Uterus (tissue), 2 donors: ENCODE results near the gene UCKL1.

Source experiments
- POLR2A ChIP-seq, 2 donors: fragments of 450-650 bp; IDR thresholded peaks; one replicate each; pipeline ENCODE4 v1.6.1; 2016; ENCODE audit warnings: antibody characterized with exemption in 2 of 2, mild to moderate bottlenecking in 1 of 2, moderate library complexity in 1 of 2
- TF ChIP-seq, protein P1 (sequence below), 4 experiments: fragments of 200-600 bp in 2 of 4; fragments of 450-650 bp in 2 of 4; sonication (generic) in 2 of 4; IDR thresholded peaks; one replicate each; pipeline ENCODE4 v1.5.1; 2016 to 2019; ENCODE audit warnings: antibody characterized with exemption in 4 of 4, mild to moderate bottlenecking in 2 of 4, moderate library complexity in 1 of 4

DNA sequence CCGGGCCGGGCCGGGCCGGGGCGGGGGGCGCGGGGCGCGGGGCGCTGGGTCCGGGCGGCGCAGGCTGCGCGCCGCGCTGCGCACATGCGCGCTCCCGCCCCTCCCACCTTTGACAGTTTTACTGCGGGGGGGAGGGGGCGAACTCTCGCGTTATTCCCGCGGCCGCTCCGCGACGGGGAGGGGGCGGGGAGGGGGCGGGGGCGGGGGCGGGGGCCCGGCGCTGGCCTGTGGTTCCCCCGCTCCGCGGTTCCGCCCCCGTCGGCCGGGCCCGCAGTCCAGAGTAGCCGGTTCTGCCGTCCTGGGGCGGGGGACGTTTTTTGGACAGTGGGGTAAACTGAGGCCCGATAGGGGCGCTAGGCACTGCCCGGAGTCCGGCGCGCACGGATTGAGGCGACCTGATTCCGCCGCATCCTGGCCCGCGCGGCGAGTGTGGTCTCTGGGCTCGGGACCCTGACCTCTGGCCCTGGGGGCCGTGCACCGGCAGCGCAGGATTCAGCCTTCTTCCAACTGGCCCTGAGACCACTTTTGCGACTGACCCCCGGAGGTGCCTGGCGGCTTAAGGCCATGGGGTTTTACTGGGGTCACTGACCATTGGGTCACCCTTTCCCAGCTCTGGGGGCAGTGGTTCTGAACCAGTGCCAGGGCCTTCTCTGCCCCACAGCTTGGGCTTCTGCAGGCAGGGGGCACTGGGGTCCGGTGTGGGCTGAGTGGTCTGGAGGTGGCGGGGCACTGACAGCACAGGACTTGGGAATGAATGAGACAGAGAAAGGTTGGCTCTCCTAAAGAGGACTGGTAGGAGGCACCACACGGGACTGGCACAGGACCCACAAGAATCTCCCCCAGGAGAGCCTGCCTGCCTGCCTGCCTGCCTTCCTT lies 13.9 kb upstream of the UCKL1 start, which contains the start of gene ZNF512B:
- TF ChIP-seq, protein P1, sequence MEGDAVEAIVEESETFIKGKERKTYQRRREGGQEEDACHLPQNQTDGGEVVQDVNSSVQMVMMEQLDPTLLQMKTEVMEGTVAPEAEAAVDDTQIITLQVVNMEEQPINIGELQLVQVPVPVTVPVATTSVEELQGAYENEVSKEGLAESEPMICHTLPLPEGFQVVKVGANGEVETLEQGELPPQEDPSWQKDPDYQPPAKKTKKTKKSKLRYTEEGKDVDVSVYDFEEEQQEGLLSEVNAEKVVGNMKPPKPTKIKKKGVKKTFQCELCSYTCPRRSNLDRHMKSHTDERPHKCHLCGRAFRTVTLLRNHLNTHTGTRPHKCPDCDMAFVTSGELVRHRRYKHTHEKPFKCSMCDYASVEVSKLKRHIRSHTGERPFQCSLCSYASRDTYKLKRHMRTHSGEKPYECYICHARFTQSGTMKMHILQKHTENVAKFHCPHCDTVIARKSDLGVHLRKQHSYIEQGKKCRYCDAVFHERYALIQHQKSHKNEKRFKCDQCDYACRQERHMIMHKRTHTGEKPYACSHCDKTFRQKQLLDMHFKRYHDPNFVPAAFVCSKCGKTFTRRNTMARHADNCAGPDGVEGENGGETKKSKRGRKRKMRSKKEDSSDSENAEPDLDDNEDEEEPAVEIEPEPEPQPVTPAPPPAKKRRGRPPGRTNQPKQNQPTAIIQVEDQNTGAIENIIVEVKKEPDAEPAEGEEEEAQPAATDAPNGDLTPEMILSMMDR (IDR thresholded peaks at IDR 0.05), result no peak
- no peak for TF ChIP-seq POLR2A (IDR thresholded peaks at IDR 0.05)
